Activated T-cell treated with anti-CD3 and anti-CD28 coated beads for 1 hour (primary cell): ENCODE data around the gene CSNK1G2.
"Not testable (repeated sequence)": the region's sequence is repeated elsewhere in the genome, so short reads cannot be mapped to it uniquely, and the experiment has no call there.

ENCODE experiments used
- DNase-seq: peaks from one replicate; pipeline ENCODE4 v3.0.0-alpha.2; 2020; ENCODE audit warnings: low read depth

The CSNK1G2 gene

DNA sequence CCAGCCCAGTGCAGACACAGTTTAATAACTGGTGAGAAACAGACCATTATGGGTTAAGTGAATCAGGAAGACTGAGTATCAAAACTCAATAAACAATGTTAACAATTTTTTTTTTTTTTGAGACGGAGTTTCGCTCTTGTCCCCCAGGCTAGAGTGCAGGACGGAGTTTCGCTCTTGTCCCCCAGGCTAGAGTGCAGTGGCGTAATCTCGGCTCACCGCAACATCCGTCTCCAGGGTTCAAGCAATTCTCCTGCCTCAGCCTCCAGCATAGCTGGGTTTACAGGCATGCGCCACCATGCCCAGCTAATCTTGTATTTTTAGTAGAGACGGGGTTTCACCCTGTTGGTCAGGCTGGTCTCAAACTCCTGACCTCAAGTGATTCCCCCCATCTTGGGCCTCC lies 47.5 kb downstream of the CSNK1G2 start:
- DNase-seq = not testable (repeated sequence)

DNA sequence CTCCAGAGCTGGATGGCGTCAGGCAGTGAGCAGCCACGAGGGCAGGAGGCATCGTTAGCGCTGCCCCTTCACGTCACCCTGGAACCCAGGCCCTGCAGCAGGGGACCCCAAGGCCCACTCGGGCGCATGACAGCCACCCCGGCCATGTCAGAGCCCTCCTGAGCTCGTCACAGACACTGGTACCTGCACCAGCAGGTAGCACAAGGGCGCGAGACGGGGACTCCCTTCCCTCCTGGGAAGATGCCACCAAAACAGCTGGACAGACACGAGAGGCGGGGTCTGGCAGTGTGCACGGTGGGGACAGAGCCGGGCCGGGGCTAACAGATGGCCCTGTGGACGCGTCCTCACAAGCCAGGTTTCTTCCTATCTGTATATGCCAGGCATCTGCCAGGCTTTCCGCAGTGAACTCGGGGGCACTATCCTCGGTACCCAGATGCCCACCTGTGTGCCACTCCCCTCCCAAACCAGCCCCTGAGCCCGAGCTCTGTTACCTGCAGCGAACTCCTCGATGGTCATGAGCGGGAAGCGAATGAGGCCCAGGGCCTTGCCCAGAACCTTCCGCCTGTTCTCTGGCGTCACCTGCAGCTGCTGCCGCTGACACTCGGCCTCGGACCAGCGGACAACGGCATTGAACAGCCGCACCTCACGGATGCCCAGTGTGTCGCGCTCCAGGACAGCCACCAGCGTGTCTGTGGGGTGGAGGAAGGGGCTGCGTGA lies 48.7 kb downstream of the CSNK1G2 start:
- no peak for DNase-seq

DNA sequence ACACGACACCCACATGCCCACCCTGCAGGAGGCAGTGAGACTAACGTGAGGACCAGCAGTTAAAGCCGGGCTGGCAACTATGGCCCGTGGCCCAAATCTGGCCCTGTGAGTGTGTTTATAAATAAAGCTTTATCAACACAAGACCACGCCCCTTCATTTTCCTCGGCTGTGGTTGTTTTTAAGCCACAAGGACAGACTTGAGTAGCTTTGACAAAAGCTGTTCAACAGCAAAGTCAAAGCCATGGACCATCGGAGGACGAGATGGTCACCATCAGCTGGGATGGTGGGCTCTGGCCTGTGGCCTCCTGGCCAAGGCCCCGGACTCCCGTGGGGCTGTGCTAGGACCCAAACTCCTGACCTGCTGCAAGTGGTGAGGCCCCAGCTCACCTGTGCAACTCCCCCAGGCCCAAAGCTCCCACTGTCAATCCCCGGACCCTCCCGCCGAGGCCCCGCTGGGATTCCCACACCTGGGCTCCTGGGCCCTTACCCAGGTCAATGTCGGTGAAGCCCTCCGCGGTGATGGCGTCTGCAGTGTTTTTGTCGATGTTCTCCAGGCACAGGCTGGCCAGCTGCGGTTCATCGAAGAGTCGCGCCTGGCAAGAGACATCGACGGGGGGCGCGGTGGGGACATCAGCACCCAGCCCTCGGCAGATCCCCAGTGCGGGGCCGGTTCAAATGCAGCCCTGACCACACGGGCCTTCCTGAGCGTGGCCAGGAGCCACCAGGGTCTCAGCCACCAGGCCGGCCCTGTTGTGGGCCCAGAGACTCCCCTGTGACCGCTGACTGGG lies 49.5 kb downstream of the CSNK1G2 start:
- DNase-seq = no peak

DNA sequence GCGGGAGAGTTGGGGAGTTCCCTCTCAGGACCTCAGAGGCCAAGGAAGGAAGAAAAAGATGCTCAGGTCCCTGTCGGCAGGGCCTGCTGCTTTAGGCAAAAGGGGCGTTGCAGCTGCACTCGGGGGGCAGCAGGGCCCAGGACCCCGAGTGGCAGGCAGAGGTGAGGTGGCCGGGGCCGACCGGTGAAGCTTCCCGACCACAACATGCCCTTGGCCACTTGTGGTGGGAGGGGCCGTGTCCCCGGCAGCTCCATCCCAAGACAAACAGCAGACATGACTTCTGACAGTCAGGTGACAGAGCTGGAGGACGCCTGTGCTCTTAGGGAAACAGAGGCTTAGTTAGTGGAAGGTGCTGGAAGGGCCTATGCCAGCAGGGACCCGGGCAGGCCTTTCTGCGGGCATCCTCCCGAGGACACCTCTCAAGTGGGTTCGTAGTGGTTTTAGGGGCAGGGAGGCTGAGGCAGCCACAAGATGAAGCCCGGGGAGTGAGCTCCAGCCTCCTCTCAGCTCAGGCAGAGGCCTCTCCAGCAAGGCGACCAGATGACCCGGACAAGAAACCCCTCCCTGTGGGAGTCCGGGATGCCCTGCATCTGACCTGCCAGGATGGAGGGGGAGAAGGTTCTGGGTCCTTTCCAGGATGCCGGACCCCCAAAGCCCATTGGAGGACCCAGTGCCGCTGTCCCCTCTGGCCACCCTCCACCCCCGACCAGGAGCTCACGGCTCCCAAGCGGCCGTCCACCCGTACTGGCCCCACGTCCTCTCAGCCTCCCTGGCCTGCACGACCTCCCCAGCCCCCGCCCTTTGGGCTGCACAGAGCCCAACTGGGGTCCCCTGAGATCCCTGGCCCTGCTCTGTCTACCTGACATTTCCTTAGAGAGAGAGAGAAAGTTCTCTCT lies 50.3 kb downstream of the CSNK1G2 start:
- no peak for DNase-seq

DNA sequence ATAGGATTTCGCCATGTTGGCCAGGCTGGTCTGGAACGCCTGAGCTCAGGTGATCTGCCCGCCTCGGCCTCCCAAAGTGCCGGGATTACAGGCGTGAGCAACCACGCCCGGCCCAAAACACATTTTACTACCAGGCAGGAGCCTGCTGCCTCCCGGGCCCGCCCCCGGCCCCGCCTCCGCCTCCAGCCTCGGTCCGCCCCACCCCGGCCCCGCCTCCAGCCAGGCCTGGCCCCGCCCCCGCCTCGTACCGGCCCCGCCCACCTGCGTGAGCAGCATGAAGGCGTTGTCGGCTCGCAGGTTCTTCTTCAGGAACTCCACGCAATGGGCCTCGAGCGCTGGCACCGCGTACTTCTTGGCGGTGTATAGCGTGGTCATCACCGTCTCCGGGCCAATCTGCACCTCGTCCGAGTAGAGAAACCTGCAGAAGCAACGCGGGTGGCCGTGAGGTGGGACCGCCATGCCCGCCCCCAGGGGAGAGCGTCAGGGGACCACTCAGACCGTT lies 51.8 kb downstream of the CSNK1G2 start:
- no peak for DNase-seq

DNA sequence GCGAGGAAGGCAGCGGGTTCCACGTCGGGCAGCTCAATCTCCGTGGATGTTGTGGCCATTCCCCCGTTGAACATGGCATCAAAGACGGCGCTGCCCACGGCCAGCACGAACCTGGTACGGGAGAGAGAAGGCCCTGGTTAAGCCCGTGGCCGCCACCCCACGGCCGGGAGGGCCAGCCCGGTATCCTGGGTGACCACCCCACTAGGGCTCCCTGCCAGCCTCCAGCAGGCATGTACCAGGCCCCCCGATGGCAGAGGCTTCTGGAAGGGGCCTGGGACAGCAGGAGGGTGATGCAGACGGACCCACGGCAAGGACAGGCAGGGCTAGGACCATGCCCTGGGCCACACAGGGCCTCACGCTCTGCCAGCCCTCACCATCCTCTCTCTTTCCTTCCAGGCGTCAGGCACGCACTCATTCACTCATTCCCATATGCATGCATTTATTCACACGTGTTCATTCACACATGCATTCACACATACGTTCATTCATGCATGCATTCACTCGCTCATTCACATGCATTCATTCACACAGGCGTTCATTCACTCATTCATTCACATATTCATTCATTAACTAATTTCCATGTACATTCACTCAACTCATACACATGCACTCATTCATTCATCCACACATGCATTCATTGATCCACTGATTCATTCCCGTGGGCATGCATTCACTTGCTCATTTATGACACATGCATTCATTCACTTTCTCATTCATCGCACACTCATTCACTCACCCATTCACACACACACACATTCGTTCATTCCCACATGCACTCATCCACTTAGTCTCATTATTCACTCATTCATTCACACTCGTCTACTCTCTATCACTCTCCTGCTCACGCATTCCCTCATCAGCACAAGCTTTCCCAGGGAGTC lies 56.6 kb downstream of the CSNK1G2 start:
- DNase-seq = no peak

DNA sequence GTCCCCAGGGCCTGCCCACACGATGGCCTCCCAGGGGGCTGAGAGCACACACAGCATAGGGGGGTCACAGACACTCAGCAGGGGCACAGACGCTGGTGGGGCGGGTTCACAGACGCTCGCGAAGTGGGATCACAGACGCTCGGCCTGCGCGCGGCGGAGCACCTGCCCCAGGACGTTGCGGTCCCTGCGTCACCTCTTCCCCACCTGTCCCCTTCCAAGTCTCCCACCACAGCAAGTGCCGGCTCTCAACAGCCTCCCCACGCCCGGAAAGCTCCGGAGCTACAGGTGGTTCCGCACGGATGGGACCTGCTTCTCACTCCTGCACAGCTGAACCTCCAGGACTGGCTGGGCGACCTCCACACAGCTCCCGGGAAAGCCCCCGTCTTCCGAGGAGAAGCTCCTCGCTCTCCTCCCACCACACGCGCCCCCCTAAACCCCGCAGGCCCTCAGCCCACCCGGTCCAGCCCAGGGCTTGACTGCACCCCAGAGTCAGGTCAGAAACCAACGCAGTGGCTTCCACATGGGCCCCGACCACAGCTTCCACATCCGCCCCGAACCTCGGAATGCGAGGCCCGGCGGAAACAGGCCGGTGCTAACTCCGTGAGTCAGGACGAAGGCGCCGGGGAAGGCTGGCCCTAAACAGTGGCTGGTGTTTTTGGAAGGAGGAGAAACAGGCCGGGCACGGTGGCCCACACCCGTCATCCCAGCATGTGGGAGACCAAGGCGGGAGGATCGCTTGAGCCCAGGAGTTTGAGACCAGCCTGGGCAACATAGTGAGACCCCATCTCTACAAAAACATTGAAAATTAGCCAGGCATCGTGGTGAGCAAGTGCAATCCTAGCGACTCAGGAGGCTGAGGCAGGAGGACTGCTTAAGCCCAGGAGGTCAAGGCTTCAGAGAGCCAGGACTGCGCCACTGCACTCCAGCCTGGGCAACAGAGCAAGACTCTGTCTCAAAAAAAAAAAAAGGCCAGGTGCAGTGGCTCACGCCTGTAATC lies 58.0 kb downstream of the CSNK1G2 start:
- DNase-seq = no peak

DNA sequence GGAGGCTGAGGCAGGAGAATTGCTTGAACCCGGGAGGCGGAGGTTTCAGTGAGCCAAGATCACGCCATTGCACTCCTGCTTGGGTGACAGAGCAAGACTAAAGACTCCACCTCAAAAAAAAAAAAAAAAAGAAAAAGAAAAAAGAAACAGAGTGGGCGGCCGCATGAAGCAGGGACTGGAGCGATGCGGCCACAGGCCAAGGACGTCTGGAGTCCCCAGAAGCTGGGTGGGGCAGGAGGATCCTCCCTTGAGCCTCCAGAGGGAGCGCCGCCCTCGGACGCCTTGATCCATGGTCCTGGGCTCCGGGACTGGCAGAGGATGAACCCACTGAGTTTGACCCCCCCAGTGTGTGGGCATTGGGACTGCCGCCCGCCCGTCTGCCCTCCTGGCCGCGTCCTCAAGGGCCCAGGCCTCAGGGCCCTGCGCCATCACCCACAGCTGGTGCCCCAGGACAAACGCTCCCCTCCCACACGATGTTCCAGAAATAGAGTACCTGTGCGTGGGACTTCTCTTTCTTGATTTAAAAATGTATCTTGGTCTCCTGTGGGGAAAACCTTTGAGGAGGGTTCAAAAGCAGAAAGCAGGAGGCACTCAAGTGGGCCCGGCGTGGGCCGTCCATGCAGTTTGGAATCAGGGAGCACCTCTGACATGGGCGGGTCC lies 59.0 kb downstream of the CSNK1G2 start:
- DNase-seq = no peak

DNA sequence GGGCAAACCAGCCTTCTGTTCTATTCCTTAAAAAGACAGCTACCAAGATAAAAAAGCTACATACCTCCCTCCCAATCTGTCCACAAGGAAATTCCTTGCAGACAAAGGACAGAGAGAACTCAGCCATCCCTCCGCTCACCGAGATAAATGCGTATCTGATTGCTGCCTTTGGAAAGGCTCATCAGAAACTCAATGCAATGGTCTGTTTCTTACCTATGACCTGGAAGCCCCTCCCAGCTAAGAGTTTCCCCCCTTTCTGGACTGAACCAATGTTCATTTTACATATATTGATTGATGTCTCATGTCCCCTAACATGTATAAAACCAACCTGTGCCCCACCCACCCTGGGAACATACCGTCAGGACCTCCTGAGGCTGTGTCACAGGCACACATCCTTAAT lies 62.9 kb downstream of the CSNK1G2 start:
- DNase-seq = no peak

DNA sequence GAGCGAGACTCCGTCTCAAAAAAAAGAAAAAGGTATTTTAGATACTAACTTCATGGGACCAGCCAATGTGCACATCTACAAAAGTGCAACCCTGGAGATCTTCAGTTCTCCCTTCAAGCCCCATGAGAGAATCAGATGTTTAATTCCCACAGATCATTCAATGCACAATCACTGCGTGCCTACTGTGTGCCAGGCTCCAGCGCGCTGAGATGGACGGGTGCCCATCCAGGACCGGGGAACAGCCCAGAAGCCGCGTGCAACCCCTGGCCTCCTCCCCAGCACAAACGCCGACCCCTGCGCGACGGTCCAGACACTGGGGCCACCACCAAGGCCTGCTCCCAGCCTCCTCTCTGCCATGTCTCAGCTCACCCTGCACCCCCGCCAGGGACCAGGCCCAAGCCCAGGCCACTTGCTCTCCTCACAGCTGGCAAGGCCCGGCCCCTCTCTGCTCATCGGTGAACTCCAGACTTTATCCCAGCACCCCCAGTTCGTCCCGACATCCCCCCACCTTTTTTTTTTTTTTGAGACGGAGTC lies 69.2 kb downstream of the CSNK1G2 start:
- DNase-seq = no peak

DNA sequence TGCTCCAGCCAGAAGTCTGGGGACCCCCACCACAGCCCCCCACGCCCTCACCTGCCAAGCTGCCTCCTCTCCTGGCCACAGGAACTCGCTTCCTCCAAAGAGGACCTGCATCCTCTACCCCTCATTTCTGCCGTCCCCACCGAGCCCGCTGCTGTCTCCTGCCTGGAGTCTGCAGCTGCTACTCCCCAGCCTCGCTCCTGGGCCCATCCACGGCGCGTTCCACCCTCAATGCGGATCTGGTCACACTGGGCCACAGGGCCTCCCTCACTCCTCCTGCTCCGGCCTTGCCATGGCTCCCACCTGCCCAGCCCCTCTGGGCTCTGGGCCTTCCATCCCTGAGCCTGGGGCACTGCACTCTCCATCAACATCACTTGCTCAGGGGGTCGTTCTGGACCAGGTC lies 70.2 kb downstream of the CSNK1G2 start:
- no peak for DNase-seq

DNA sequence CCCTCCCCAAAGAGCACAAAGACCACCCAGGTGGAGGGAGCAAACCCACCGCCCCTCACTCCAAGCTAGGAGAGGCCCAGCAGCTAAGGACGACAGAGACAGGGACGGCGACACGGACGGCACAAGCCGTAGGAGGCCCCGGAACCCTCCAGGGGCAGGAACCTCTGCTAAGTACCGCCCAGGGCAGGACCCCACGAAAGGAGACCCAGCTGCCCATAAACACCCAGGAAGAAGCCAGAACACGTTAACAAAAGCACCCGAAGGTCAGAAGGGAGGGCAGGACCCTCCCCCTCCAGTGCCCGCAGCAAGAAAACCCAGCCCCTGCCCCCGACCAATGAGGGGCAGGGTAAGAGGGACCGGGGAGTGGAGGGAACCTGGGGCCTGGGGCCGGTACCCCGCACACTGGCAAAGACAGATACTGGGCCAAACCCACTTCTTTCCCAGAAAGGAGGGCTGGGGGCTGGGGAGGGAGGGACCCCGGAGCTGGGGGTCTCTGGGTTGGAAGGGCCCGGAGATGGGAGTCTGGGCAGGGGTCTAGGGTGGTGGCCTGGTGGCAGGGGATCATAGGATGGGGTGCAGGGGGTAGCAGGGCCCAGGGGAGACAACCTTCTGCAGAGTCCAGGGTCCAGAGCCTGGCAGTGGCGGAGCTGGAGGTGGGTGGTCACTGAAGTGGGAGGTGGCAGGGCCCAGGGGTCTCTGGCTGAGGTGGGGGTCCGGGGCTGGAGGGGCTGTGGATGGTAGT lies 72.1 kb downstream of the CSNK1G2 start:
- no peak for DNase-seq

DNA sequence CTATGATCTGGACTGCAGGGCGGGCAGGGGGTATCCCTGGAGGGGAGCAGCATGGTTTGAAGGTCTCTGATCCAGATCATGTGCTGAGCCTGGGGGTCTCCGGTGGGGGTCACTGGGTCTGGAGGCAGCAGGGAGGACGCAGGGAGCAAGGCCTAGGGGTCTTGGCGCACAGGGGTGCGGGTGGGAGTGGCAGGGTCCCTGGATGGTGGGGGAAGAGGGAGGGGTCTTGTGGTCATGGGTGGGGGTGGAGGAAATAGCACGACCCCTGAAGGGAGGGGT lies 72.7 kb downstream of the CSNK1G2 start:
- no peak for DNase-seq

DNA sequence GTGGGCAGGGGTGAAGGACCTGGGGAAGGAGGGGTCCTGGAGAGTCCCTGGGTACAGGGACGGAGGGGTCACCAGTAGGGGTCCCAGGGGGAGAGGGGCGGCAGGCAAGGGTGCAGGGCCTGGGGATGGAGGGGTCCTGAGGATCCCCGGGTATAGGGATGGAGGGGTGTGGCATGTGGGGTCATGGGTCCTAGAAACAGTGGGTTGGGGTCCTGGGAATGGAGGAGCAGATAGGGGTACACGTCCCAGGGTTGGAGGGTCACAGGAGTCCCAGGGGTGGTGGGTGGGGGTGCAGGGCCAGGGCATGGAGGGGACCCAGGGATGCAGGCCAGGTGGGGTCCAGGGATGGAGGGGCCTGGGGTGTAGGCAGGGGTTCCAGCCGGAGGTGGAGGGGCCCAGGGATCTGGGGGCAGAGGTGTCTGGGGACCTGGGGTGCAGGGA lies 73.2 kb downstream of the CSNK1G2 start:
- no peak for DNase-seq

DNA sequence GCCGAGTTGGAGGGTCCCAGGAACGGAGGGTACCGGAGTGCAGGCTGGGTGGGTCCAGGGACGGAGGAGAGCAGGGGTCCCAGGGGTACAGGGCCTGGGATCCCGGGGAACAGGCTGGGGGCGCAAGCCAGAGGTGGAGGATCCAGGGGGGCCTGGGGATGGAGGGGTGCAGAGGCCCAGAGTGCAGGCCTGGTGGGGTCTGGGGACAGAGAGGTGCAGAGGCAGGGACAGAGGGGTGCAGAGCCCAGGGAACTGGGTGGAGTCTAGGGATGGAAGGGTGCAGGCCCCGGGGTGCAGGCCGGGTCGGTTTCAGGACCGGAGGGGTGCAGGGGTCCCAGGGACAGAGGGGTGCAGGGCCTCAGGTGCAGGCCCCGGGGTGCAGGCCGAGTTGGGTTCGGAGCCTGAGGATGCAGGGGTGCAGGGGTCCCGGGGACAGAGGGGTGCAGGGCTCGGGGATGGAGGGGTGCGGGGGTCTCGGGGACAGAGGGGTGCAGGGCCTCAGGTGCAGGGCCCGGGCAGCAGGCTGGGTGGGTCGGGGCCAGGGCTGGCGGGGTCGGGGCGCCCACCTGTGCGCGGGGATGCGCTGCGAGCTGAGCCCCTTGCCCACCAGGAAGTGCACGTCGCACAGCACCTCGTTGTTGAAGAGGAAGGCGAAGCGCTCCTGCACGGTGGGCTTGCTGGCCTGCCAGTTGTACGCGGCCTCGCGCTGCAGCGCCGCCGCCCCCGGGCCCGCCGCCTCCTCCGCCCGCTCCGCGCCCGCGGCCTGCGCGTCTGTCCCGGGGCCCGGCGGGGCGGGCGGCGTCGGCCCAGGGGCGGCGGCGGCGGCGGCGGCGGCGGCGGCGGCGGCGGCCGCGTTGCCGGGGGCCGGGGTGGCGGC lies 74.0 kb downstream of the CSNK1G2 start:
- DNase-seq = no peak

DNA sequence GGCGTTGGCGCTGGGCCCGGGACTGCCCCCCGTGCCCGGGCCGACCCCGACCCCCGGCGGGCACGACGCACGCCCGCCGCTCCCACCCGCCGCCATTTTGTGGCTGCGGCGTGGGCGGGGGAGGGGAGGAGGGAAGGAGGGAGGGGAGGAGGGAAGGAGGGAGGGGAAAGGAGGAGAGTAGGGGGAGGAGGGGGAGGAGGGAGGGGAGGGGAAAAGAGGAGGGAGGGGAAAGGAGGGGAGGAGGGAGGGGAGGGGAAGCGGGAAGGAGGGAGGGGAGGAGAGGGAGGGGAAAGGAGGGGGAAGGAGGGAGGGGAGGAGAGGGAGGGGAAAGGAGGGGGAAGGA lies 74.6 kb downstream of the CSNK1G2 start, which contains the start of gene BTBD2:
BTBD2 (minus strand) TSS at position 107 of the 343 bp plus-strand sequence; CDS start at position 96, 11 bp downstream.
- DNase-seq = peak; percentile 58

DNA sequence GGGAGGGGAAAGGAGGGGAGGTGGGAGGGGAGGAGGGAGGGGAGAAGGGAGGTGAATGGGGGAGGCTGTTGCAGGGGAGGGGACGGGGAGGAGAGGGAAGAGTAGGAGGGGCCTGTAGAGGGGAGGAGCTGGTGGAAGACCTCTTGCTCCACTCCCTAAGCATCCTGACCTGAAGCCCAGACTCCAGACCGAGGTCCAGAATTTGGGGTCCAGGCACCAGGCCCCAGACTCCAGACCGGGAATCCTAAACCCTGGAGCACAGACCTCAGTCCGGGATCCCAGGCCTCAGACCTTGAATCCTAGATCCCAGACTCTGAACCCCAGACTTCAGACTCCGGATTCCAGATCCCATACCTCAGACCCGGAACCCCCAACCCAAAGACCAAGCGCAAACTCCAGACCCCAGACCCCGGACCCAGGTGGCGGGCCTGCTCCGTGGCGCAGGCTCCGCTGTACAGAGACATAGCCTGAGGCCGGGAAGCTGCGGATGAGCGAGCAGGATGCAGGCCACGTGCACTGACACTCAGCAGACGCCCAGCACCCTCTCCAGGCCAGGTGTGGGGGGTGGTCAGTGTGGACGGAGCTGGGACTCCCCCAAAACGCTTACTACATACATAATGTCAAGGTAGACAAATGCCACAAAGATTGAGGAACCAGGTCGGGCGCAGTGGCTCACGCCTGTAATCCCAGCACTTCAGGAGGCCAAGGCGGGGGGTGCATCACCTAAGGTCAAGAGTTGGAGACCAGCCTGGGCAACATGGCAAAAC lies 75.3 kb downstream of the CSNK1G2 start:
- DNase-seq = peak; percentile 30
